Fibroblast of skin of left quadriceps (primary cell): ENCODE measurements around the gene SLC17A6.

Source experiments
- DNase-seq, 2 experiments: peaks; one replicate each; pipeline ENCODE4 v3.0.0-alpha.2; 2013; ENCODE audit warnings: low read depth in 2 of 2

Gene SLC17A6

GRCh38 chr11:22389526-22390282 is 51.5 kb downstream of the SLC17A6 start:
- DNase-seq = no peak

- no peak for DNase-seq
Measured at GRCh38 chr11:22390283-22390655, 52.1 kb downstream of the SLC17A6 start.

GRCh38 chr11:22392561-22392960 is 54.4 kb downstream of the SLC17A6 start:
- DNase-seq = no peak

GRCh38 chr11:22405377-22405776 is 67.2 kb downstream of the SLC17A6 start:
- no peak for DNase-seq

GRCh38 chr11:22407267-22407666 is 69.1 kb downstream of the SLC17A6 start:
- no peak for DNase-seq

GRCh38 chr11:22407921-22408320 is 69.7 kb downstream of the SLC17A6 start:
- DNase-seq = no peak

- DNase-seq = no peak
Measured at GRCh38 chr11:22415476-22415875, 77.3 kb downstream of the SLC17A6 start.

- DNase-seq = no peak
Measured at GRCh38 chr11:22416462-22416861, 78.3 kb downstream of the SLC17A6 start.

- no peak for DNase-seq
Measured at GRCh38 chr11:22426915-22427314, 88.7 kb downstream of the SLC17A6 start.
